GM18505 (cell line): ENCODE results near the gene LSG1.
A peak's percentile ranks its signal among the peaks of the same experiment; 100 is the strongest.

ENCODE experiments used
- ATAC-seq: cut with Tn5 transposase; IDR thresholded peaks from one replicate; pipeline ENCODE4 v1.9.1; 2021; ENCODE audit not compliant: unreplicated experiment
- POLR2A ChIP-seq: IDR thresholded peaks from 4 replicates; pipeline ENCODE4 v1.6.1; 2011; ENCODE audit warnings: borderline replicate concordance; ENCODE audit not compliant: insufficient read depth, insufficient read length; ENCODE audit errors: extremely low read depth

The LSG1 gene

GRCh38 chr3:194671900-194672808 is at the start of gene LSG1:
TSS of gene LSG1 (minus strand) at chr3:194672191. CDS start at chr3:194672162, 29 bp downstream.
- TF ChIP-seq POLR2A: peak; percentile 76
- ATAC-seq: peak; percentile 92

GRCh38 chr3:194720048-194720447 is 48.1 kb upstream of the LSG1 start:
- no peak for ATAC-seq
- TF ChIP-seq POLR2A: no peak

GRCh38 chr3:194718079-194718478 is 46.1 kb upstream of the LSG1 start:
- no peak for ATAC-seq
- no peak for TF ChIP-seq POLR2A

GRCh38 chr3:194715022-194715800 is 43.2 kb upstream of the LSG1 start:
- ATAC-seq: no peak
- TF ChIP-seq POLR2A: no peak

- ATAC-seq: no peak
- no peak for TF ChIP-seq POLR2A
Measured at GRCh38 chr3:194714564-194714963, 42.6 kb upstream of the LSG1 start.

GRCh38 chr3:194714137-194714455 is 42.1 kb upstream of the LSG1 start:
- no peak for TF ChIP-seq POLR2A
- no peak for ATAC-seq

- ATAC-seq: no peak
- no peak for TF ChIP-seq POLR2A
Measured at GRCh38 chr3:194713299-194714136, 41.5 kb upstream of the LSG1 start.

- TF ChIP-seq POLR2A: no peak
- no peak for ATAC-seq
Measured at GRCh38 chr3:194711913-194712312, 39.9 kb upstream of the LSG1 start.

- no peak for TF ChIP-seq POLR2A
- ATAC-seq: no peak
Measured at GRCh38 chr3:194711286-194711685, 39.3 kb upstream of the LSG1 start.

GRCh38 chr3:194707147-194707540 is 35.2 kb upstream of the LSG1 start:
- no peak for ATAC-seq
- no peak for TF ChIP-seq POLR2A

GRCh38 chr3:194705761-194706160 is 33.8 kb upstream of the LSG1 start:
- TF ChIP-seq POLR2A: no peak
- ATAC-seq: no peak

- TF ChIP-seq POLR2A: no peak
Measured at GRCh38 chr3:194705227-194705626, 33.2 kb upstream of the LSG1 start.

GRCh38 chr3:194702545-194702944 is 30.6 kb upstream of the LSG1 start:
- TF ChIP-seq POLR2A: no peak
- no peak for ATAC-seq

More at GRCh38 chr3:194705227-194705626, 33.2 kb upstream of the LSG1 start:
- ATAC-seq: no peak
